Superior temporal gyrus (tissue), 1 donor: ENCODE data around the gene CCDC70.
A peak's percentile ranks its signal among the peaks of the same experiment; 100 is the strongest.

Experiments used
- DNase-seq: peaks from one replicate; pipeline ENCODE4 v3.0.0-alpha.2; 2016; ENCODE audit errors: extremely low spot score

Gene CCDC70

GRCh38 chr13:51829568-51829899, 32.2 kb upstream of the CCDC70 start:
- no peak for DNase-seq

- no peak for DNase-seq
These were observed 30.2 kb upstream of the CCDC70 start for GRCh38 chr13:51831519-51831918.

GRCh38 chr13:51832471-51833152, 29.2 kb upstream of the CCDC70 start:
- no peak for DNase-seq

- no peak for DNase-seq
These were observed 27.8 kb upstream of the CCDC70 start for GRCh38 chr13:51833980-51834379.

GRCh38 chr13:51834581-51835171, 27.1 kb upstream of the CCDC70 start:
- DNase-seq, result no peak

GRCh38 chr13:51837016-51837415, 24.8 kb upstream of the CCDC70 start:
- no peak for DNase-seq

- no peak for DNase-seq
These were observed 23.4 kb upstream of the CCDC70 start for GRCh38 chr13:51838240-51838846.

- no peak for DNase-seq
These were observed 21.8 kb upstream of the CCDC70 start for GRCh38 chr13:51839711-51840540.

- DNase-seq, result no peak
These were observed 20.9 kb upstream of the CCDC70 start for GRCh38 chr13:51840917-51841316.

- no peak for DNase-seq
These were observed 20.0 kb upstream of the CCDC70 start for GRCh38 chr13:51841732-51842131.

GRCh38 chr13:51843529-51843928, 18.2 kb upstream of the CCDC70 start:
- no peak for DNase-seq

GRCh38 chr13:51844862-51845573, 16.8 kb upstream of the CCDC70 start, which contains the start of gene TMEM272:
TSS of gene TMEM272 (minus strand) at chr13:51845177. CDS start at chr13:51838530, 6,647 bp downstream.
- DNase-seq, result peak; percentile 70

- DNase-seq, result no peak
These were observed 16.0 kb upstream of the CCDC70 start for GRCh38 chr13:51845574-51846318.

GRCh38 chr13:51846756-51847155, 15.0 kb upstream of the CCDC70 start:
- DNase-seq, result no peak

- no peak for DNase-seq
These were observed 13.1 kb upstream of the CCDC70 start for GRCh38 chr13:51848674-51849073.

- no peak for DNase-seq
These were observed 12.3 kb upstream of the CCDC70 start for GRCh38 chr13:51849145-51850101.

GRCh38 chr13:51856027-51856736, 5.6 kb upstream of the CCDC70 start:
- no peak for DNase-seq

GRCh38 chr13:51856998-51857397, 4.8 kb upstream of the CCDC70 start:
- DNase-seq, result no peak
